Measurements from ENCODE around the gene VMAC.

The VMAC gene

DNA sequence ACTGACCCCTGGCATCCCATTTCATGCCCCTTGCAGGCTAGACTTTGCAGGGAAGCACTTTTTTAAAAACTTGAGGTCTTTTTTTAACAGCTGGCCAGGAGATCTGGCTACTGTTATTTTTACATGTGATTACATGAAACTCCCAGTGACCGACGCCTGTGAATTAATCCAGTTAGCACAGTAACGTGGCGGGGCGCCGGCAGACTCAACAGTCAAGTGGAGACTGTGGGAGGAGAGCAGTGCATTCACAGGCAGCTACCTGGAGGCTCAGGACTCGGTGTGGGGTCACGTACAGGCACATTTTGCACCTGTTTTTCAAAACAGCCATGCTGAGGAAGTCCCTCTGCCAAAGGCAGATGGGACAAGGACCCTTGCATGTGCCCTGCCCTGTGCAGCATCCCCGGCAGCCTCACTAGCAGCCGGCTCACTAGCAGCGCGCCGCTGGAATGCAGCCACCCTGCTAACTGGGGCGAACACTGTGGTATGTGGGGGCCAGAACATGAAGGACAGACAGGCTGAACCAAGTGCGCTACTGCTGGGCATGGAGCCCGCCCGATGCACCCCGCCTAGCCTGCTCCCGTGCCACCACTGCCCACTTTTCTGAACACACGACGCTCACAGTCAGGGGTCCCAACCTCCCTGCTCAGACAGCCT lies 28.1 kb downstream of the VMAC start:
- no peak for DNase-seq

GRCh38 chr19:5933391-5934068 lies 28.9 kb downstream of the VMAC start:
- no peak for DNase-seq

DNA sequence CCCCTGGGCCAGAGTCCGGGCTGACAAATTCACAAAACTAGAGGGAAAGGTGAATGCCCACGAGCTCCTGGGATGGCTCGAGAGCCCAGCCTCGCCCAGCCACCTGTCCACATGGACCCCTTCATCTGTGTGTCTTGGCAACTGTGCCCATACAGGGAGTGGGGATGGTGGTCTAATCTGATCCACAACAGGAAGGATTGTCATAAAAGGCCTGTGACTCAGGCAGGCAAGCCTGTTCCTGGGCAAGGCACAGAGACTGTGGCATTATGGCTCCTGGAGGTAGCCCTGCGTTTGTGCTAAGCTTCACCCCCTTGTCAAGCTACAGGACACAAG lies 29.4 kb downstream of the VMAC start:
- DNase-seq = no peak

DNA sequence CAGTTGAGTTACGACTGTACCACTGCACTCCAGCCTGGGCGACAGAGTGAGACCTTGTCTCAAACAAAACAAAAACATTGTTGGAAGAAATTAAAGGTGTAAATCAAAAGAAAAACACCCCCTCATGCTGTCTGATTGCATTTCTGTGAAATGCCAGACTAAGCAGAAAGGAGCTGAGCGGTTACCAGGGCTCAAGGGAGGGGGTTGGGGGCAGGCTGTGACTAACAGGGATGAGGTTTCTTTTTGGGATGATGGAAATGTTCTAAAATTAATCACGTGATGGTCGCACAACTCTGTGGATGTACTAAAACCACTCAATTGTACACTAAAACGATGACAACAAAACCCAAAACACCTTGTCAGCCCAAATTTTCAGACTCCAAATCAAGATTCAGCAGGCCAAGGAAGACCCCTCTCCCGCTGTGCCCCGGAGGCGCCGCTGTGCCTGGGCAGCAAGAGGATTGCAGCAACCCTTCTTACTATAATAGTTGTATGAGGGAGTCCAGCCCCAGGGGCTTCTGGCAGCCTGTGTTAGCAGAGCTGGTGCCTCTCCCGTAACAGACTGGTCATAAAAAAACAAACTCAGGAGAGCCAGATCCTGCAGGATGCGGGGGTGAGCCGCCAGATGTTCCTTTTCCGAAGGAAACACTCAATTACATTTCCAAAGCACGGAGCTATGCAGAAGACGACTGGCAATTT lies 30.3 kb downstream of the VMAC start:
- DNase-seq = no peak

GRCh38 chr19:5935473-5936291 lies 31.0 kb downstream of the VMAC start:
- no peak for DNase-seq

DNA sequence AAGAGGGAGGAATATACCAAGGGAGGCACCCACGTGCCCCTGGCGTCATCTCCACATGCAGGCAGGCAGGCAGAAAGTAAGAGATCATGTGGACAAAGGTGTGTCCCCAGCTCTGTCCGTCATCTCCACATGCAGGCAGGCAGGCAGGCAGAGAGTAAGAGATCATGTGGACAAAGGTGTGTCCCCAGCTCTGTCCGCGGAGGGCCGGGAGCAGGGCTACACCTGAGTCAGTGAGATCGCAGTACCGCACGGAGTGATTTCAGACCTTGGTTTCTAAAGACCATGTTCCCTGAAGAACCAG lies 31.6 kb downstream of the VMAC start:
- DNase-seq = no peak

DNA sequence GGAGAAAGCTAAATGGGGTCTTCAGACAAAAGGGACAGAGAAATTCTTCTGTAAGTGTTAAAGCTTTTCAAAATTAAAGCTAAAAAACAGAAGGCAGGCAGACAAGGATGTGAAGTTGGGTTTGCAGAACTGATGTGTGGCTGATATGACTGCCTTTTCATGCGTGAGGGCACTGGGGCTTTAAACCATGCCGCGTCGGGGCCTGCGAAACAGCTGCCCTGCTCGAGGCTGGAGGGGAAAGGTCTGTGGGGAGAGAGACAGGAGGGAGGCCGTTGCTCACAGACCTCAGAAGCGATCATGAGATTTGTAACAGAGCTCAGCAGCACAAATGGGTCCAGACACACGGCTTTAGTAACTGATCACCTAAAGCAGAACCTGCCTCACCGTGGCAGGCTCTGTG lies 32.9 kb downstream of the VMAC start:
- no peak for DNase-seq

DNA sequence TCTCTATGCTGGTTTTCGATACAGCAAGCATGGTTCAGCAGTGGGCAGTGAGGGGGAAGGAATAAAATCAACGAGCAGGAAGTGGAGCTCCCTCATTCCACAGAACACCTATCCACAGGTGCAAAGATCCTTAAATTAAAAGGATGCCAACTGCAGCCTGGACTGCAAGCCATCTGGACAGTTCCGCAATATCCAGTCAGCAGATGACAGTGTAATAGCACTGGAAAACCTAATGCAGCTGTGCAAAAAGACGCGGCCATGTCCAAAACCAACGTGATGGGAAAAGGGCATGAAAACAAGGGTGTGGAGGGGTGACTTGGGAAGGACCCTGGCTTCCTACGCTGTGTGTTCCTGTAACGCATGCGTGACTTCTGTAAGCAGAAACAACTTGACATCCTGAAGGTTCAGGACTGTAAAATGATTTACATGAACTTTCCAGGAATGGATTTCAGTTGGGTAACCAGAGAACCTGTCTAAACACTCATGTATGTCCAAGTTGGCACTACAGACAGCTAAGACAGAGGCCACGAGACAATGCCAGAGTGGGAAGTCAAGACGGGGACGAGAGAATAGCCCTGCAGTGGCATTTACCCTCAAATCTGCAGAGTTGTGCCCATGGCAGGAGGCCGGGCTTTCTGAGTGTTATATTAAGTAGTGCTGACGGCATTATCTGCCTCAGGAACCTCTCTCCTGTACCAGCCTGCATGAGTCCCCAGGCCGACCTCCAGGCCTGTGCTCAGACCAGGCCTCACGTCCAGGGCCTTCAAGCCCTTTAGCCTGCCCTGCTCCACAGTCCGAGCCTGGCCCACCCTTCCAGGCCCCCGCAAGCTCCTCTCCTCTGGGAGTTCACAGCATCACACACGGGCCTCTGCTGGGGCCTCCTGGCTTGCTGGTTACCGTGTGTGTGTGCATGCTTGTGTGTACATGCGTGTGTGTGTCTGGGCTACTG lies 35.9 kb downstream of the VMAC start:
- no peak for DNase-seq

GRCh38 chr19:5941673-5942072 lies 37.0 kb downstream of the VMAC start:
- DNase-seq = no peak

DNA sequence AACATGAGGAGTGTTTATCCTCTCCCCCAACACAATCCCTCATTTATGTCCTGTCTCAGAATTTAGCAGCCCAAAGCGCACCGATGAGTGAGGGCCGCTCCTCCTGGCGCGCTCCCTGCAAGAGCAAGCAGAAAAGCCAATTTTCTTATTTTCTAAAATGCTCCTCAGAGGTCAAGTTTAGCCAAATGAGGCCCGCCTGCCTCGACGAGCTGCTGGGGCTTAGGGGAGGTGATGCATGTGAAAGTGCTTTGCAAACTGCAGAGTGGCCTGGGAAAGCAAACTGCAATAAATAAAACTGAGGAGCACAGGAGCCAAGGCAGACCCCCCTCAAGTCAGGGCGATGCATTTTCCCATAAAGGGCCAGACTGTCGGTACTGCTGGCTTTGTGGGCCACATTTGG lies 38.4 kb downstream of the VMAC start:
- no peak for DNase-seq

DNA sequence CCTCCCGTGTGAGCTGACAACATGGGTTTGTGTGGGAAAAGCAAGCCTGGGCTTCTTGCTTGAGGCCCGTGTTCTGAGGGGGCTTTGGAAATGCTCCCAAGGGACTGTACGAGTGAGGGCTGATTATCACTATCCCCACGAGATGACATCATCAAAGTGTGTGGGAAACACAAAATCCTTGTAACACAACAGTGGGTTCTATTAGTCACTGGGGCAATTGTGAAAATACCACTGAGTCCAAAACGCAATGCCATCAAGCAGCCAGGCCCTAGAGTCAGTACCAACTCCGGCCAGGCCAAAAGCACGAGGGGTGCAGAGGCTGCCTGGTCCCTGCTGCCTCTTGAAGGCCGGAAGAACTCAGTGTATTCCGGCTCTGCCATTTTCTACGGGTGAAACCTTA lies 39.0 kb downstream of the VMAC start:
- DNase-seq = no peak

GRCh38 chr19:5947435-5947834 lies 42.8 kb downstream of the VMAC start:
- no peak for DNase-seq

DNA sequence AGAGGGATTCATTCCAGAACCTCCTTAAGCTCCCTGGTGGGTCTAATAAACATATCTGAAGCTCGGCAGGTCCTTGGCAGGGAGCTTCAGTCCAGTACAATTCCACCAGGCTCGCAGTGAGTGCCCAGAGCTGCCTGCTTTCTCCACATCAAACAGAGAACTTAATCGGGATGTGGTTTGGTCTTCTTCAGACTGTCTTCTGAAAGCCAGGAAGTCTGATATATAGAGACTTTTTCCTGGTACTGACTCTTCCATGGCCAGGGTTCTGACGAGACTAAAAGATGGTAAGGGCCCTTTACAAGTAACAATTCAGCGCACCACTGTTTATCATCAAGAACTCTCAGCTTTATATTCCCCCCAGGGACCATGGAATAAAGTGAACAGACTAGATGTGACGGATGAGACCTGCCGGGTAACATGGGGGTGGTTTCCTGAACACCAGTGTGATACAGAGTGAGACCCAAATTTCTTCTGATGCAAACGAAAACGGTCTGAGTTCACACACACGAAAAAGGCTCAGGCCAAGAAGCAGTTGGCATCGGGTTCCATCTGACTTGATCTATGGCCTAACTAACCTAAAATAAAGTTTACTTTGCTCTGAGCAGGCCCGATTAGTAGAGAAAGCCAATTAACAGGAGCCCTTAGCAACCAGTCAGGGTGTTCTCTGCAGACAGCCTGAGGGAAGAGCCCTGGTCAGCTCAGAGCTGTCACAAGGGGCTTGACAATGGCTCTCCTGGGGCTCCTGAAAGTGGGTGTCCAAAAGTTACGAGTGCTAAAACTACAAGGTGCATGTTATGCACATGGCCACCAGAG lies 44.3 kb downstream of the VMAC start:
- DNase-seq = peak; percentile 30

- peak; percentile 51 for DNase-seq
These were observed 45.2 kb downstream of the VMAC start for GRCh38 chr19:5949792-5950305.

- DNase-seq = no peak
These were observed 46.1 kb downstream of the VMAC start for GRCh38 chr19:5950741-5951140.

GRCh38 chr19:5951338-5951861 lies 46.7 kb downstream of the VMAC start:
- no peak for DNase-seq

DNA sequence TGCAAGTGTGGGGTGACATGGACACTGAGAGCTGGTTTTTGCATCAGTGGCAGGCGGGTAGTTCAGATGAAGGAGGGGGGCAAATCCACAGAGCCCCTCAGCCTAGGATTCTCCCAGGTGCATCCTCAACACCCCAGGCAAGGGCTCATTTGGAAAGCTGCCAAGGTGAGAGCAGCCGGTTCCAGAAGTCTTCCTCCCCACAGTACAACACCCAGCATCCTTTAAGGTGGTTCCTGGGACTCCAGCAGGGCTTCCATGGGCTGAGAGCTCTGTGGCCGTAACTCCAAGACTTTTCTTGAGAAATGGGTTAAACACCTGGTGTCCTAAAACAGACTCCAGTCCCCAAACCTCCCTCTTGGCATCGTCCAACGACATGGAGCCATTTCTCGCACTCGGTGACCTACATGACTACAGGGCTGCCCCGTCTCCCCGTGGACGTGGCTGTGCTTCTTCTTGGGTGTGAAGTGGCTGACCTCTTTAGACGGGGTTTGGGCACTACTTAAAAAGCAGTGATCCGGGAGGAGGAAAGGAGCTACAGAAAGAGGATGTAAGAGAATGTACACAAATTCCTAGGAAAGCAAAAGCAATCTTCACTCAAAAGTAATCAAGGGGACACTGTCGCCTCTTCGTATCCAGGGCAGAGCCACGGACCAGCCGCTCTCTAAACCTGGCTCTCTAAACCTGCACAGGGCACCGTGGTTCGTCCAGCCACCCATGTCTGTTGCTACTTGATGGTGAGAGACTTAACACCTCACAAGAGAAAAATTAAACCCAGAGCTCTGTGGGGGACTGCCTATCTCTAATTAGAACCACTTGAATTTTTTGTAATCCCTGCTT lies 47.7 kb downstream of the VMAC start:
- DNase-seq = no peak

DNA sequence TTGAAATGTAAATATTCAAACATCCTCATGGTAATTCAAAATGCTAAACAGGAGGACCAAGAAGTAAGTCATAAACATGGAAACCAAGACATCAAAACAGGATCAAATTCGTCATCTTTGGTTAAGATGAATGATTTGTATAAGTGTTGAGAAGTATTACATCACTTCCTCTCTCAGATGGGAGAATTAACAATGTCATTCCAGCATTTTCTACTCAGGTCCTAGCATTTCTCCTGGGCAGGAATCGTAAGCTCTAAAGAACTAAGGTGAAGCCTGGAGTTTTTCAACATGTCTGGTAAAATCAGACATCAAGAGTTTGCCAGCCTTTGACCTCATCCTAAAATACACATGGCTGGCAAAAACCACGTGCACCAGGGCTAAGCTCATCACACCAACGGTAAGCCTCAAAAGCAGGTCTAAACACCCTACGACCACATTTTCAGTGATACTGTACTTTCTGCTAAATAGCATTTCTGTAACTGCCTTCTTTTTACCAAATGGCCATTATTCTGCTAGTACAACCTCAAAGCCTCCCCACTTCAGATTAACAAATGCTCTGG lies 48.4 kb downstream of the VMAC start:
- peak; percentile 51 for DNase-seq

DNA sequence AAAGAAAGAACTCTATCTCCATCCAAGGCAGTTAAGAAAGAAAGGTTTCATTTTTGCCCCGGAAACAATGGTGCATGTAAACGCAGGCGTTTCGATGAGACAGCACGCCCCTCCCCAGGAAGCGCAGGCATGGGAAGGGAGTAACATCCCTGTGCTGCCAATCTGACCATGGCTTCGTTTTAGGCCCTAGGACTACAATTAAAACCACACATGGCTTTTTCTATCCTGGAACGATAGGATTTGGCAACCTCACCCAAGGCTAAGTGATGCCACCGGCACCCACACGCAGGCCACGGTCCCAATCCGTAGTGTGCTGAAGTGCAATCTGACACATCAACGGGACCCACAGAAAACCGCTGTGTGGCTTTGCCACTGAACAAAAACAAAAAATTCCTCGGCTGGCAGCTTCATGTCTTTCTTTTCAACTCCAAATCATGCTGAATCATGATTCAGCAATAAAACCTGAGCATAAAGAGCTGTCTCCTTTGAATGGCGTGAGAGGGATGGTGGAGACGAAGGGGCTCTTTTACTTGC lies 49.1 kb downstream of the VMAC start:
- peak; percentile 52 for DNase-seq

GRCh38 chr19:5954293-5954692 lies 49.6 kb downstream of the VMAC start:
- no peak for DNase-seq

Data from activated CD4-positive, alpha-beta T cell treated with anti-CD3 and anti-CD28 coated beads, Interleukin-2, amount 50 U/mL, for 16 hours (primary cell).